ENCODE data around the gene RXFP2. TPM values are rescaled to one million over a fixed set of nuclear protein-coding genes. Genes with fewer than 3 reads are reported as not detected.
A peak's percentile ranks its signal among the peaks of the same experiment; 100 is the strongest.

RXFP2 gene
- total and polyA plus RNA-seq, 2 donors (not counting 3 experiments of a cell fraction or from before 2014, with no cell fraction given) = not detected

GRCh38 chr13:31835932-31836331 is 96.6 kb downstream of the RXFP2 start:
- Histone ChIP-seq H3K36me3 (ENCODE audit: control insufficient read depth in 2 of 2, extremely low read depth in 1 of 2, insufficient read depth in 2 of 2, low read length in 2 of 2) (no peaks in the 10 kb centered on the region), H4K20me1 (replicated peaks; ENCODE audit: control insufficient read depth, extremely low read depth, insufficient read depth, low read length) (no peaks in the 10 kb centered on the region), H2AFZ (ENCODE audit: low read depth, low read length) (no peak overlapping the region), H3K27ac (ENCODE audit: insufficient read depth, low read depth, low read length) (no peak overlapping the region), H3K4me2 (ENCODE audit: insufficient read depth, low read length) (no peak overlapping the region), H3K27me3 (ENCODE audit: control insufficient read depth in 2 of 2, insufficient read depth in 2 of 2, low read length in 2 of 2) (peaks cover 3 to 21% of the 10 kb centered on the region in 2 experiments), H3K9me3 (replicated peaks; ENCODE audit: control insufficient read depth, insufficient read depth, low read length) (no peaks in the 10 kb centered on the region), H3K9ac (replicated peaks; ENCODE audit: extremely low read depth, insufficient read depth, low read length) (no peak overlapping the region), H3K79me2 (ENCODE audit: control insufficient read depth, insufficient read depth, low read length) (no peaks in the 10 kb centered on the region), H3K4me3 (replicated peaks in 1 of 3; ENCODE audit: insufficient read depth in 1 of 3, low read depth in 1 of 3, low read length in 3 of 3) (no peak overlapping the region), H3K9me1 (replicated peaks; ENCODE audit: control insufficient read depth, extremely low read depth, insufficient read depth, low read length) (no peaks in the 10 kb centered on the region), H3K4me1 (ENCODE audit: control insufficient read depth, extremely low read depth, insufficient read depth, low read length) (no peaks in the 10 kb centered on the region)
- BruUV-seq (replicated peaks) = no TSS peak
- FAIRE-seq = no peak
- DNase-seq (ENCODE audit: low read depth, low spot score) = peak; percentile 9
- dilution Hi-C loops (cut with MboI; ENCODE audit: extremely low pct_ligation_motif_present, low sequenced_read_pairs) (no loop called here), intact Hi-C loops (cut with micrococcal nuclease) (no loop called here)
- ChIA-PET CTCF (no interaction called here), POLR2A (interaction anchor here (1.0 kb wide), 1 partner anchor 10 kb away, joined by 3 read pairs; no protein-coding TSS in a partner anchor)
- TF ChIP-seq FOS (IDR thresholded peaks at IDR 0.05; ENCODE audit: borderline replicate concordance, insufficient read depth, low read length) (peak; percentile 55), POLR2A (IDR thresholded peaks at IDR 0.05; ENCODE audit: low read depth, low read length) (no peak), JUN (IDR thresholded peaks at IDR 0.05; ENCODE audit: borderline replicate concordance, insufficient read depth, insufficient read length, low read depth) (peak; percentile 34)

- no TSS peak for BruUV-seq (replicated peaks)
- Histone ChIP-seq H4K20me1 (replicated peaks; ENCODE audit: control insufficient read depth, extremely low read depth, insufficient read depth, low read length) (no peaks in the 10 kb centered on the region), H3K4me2 (ENCODE audit: insufficient read depth, low read length) (no peak overlapping the region), H3K36me3 (ENCODE audit: control insufficient read depth in 2 of 2, extremely low read depth in 1 of 2, insufficient read depth in 2 of 2, low read length in 2 of 2) (no peaks in the 10 kb centered on the region), H3K4me1 (ENCODE audit: control insufficient read depth, extremely low read depth, insufficient read depth, low read length) (peaks cover 7% of the 10 kb centered on the region), H3K27me3 (ENCODE audit: control insufficient read depth in 2 of 2, insufficient read depth in 2 of 2, low read length in 2 of 2) (peaks cover 24 to 52% of the 10 kb centered on the region in 2 experiments), H3K9ac (replicated peaks; ENCODE audit: extremely low read depth, insufficient read depth, low read length) (no peak overlapping the region), H3K9me1 (replicated peaks; ENCODE audit: control insufficient read depth, extremely low read depth, insufficient read depth, low read length) (no peaks in the 10 kb centered on the region), H3K4me3 (replicated peaks in 1 of 3; ENCODE audit: insufficient read depth in 1 of 3, low read depth in 1 of 3, low read length in 3 of 3) (no peak overlapping the region), H2AFZ (ENCODE audit: low read depth, low read length) (no peak overlapping the region), H3K9me3 (replicated peaks; ENCODE audit: control insufficient read depth, insufficient read depth, low read length) (no peaks in the 10 kb centered on the region), H3K27ac (ENCODE audit: insufficient read depth, low read depth, low read length) (no peak overlapping the region), H3K79me2 (ENCODE audit: control insufficient read depth, insufficient read depth, low read length) (no peaks in the 10 kb centered on the region)
- DNase-seq (ENCODE audit: low read depth, low spot score) (no peak), FAIRE-seq (no peak)
- dilution Hi-C loops (cut with MboI; ENCODE audit: extremely low pct_ligation_motif_present, low sequenced_read_pairs) = no loop called here
- CTCF ChIA-PET = no interaction called here
- POLR2A ChIA-PET = no interaction called here
- TF ChIP-seq JUN (IDR thresholded peaks at IDR 0.05; ENCODE audit: borderline replicate concordance, insufficient read depth, insufficient read length, low read depth) (no peak), MAX (IDR thresholded peaks at IDR 0.05; ENCODE audit: insufficient read depth, insufficient read length) (no peak), GATA2 (IDR thresholded peaks at IDR 0.05; ENCODE audit: insufficient read depth, insufficient read length, low read depth, low read length) (no peak), CTCF (IDR thresholded peaks at IDR 0.05; ENCODE audit: extremely low read depth in 1 of 2, insufficient read depth in 1 of 2, low read depth in 1 of 2, low read length in 2 of 2) (no peak), POLR2AphosphoS5 (IDR thresholded peaks at IDR 0.05; ENCODE audit: insufficient read depth, low read depth, low read length) (no peak)
- intact Hi-C loops (cut with micrococcal nuclease) = no loop called here
These were observed 103.7 kb downstream of the RXFP2 start for GRCh38 chr13:31843044-31843443.

All from endothelial cell of umbilical vein (primary cell).